GM21786 (cell line): Measurements from ENCODE around the gene LBP.
"Not testable (repeated sequence)": the region's sequence is repeated elsewhere in the genome, so short reads cannot be mapped to it uniquely, and the experiment has no call there.

ENCODE experiments used
- ATAC-seq: cut with Tn5 transposase; IDR thresholded peaks from one replicate; pipeline ENCODE4 v1.9.1; 2021; ENCODE audit not compliant: unreplicated experiment

Gene LBP

GRCh38 chr20:38345643-38346042 is 639 bp upstream of the LBP start:
- no peak for ATAC-seq

GRCh38 chr20:38346741-38347140 is 459 bp downstream of the LBP start:
- ATAC-seq: no peak

DNA sequence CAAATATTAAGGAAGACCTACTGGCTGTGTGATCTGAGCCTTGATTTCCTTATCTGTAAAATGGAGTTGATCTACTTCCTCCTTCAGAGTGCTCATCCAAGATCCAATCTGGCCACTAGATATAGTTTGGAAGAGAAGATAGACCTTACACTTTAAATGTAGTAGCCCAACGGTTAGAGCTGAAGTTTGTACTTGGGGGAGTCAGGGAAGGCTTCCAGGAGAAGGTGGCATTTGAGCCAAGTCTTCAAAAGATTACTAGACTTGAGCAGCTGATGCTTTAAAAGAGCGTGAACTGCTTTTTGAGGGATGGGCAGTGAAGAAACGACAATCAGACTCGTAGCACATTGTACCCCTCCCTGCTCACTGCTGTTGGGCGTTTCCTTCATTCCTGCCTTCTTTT is 3.6 kb downstream of the LBP start:
- ATAC-seq: no peak

- ATAC-seq: no peak
These were observed 4.8 kb downstream of the LBP start for GRCh38 chr20:38350879-38351775.

- no peak for ATAC-seq
These were observed 7.0 kb downstream of the LBP start for GRCh38 chr20:38353316-38353715.

- ATAC-seq: no peak
These were observed 7.9 kb downstream of the LBP start for GRCh38 chr20:38354227-38354626.

DNA sequence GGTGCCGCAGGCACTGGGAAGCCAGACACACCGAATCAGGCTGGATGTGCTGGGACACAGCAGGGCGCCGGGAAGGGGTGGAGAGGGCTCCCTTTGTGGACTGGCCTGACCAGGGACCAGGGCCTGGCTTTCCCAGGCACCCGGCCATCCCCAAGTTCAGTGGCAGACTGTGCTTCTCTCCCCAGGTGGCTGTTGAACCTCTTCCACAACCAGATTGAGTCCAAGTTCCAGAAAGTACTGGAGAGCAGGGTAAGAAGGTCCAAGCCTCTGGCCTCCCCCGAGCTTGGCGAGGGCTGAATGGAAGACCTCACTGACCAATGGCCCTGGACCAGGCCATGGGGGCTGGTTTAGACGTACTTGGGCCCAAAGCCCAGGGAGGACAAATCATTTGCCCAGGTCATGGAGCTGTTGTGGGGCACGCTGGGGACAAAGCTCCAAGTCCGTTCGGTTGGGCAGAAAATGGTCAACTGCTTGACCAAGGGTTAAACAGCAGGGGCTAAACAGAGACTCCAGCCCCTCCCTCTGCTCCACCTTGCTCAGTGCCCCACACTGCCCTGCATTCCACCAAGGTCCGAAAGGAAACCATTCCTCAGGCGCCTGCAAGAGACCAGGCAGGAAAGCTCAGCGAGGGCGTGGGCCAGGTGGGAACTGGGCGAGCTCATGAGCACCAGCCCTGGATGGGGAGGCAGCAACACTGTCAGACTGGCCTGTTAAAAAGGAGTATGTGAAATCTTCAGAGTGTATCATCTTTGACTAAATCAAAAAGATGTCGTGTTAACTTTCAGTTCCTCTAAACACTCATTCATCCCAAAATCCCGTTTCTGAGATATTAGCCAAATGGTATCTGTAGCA is 9.1 kb downstream of the LBP start:
- ATAC-seq: no peak

GRCh38 chr20:38357653-38358207 is 11.4 kb downstream of the LBP start:
- no peak for ATAC-seq

DNA sequence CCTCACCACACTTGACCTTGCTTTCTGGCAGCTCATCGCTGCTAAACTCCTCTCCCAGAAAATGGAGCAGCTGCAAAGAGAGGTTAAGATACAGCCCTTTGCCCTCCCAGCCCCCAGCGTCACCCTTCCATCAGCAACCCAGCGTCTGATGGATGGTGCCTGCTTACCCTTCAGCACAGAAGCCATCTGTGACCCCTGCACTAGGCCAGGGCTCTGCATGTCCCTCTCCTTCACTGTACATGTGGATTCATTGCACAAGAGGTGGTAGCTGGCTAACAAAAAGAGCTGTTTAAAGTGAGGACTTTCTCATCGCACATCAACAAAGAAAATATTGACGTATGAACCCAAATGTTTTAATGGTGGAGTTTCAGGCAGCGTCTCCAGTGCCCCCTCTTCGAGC is 12.3 kb downstream of the LBP start:
- ATAC-seq: no peak

DNA sequence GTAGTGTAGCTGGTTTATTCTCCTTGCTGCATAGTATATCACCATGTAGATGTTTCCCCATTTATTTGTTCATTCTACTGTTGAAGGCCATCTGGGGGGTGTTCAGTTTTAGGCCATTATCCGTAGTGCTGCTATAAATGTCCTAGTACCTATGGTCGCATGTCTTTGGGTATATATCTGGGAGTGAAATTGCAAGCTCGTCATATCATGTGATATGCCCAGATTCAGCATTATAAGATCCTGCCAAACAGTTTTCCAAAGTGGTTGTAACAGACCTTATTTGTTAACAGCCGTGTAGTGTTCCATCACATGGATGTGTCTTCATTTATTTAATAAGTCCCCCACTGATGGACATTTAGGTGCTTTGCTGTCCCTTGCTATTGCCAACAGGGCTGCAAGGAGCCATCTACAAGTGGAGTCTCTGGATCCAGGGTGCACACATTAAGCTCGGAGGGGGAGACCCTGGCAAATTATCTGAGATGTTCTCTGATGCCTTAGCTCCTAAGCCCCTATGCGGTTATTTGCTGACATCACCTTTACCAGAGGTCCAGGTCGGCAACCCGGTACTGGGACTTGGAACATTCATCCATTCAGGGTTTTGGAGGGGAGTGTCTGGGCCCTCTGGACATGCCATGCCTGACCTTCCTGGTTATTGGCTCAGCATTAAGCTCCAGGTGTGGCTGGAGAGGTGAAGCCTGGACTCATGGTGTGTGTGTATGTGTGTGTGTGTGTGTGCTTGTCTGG is 16.9 kb downstream of the LBP start:
- no peak for ATAC-seq

DNA sequence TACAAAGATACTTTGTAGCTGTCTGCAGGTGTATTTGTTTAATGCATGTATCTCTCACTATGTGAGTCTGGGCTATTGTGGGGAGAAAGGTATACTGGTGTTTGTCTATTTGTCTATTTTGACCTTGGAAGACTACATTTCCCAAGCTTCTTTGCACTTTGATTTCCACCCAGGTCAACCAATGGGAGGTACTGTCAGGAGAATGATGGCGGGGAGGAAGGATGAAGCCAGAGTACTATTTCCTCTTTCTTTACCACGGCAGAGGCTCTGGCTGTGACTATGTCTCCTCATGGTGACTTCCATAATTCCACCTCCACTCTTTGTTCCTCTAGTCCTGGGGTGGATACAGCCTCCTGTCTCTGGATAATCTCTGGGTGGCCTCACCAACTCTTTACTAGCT is 23.1 kb downstream of the LBP start:
- ATAC-seq: no peak

- ATAC-seq: no peak
These were observed 26.5 kb downstream of the LBP start for GRCh38 chr20:38372806-38373205.

DNA sequence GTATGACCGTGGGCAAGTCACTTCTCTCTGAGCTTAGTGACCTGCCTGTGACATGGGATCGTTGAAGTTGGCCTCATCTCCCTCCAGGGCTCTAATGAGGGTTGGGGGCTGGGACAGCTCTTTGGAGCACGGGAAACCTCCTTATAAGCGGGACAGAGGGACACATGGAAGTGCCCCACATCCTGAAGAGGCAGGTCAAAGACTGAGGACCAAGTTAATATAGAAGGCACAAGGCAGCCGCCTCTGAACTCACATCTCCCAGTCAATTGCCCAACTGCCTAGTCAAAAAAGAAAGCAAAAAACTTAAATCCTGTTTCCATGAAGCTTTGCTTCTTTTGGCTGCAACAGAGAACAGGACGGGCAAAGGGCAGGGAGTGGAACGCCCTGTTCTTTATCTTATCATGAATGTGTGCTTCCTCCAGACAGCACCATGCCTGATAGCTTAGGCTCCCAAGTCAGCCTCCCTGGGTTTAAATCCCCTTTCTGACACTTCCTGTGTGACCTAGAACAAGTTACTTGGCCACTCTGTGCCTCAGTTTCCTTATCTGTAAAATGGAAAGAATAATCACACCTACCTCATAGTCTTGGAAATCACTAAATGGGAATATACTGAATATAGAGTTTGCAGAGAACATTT is 27.1 kb downstream of the LBP start:
- ATAC-seq: no peak

DNA sequence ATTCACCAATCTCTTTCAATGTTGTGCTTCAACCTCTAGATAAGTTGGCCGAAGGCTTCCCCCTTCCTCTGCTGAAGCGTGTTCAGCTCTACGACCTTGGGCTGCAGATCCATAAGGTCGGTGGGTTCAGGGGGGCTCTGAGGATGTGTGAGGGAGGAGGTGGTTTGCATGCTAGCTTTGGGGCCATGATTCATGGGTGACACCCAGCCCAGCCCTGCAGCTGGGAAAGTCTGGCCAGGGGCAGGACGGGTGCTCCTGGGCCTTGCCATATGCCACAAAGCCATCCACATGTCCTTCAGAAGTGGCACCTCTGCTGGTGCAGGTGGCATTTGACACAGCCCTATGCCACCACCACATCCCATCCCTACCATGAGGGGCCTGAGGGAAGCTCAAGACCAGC is 27.6 kb downstream of the LBP start:
- no peak for ATAC-seq

DNA sequence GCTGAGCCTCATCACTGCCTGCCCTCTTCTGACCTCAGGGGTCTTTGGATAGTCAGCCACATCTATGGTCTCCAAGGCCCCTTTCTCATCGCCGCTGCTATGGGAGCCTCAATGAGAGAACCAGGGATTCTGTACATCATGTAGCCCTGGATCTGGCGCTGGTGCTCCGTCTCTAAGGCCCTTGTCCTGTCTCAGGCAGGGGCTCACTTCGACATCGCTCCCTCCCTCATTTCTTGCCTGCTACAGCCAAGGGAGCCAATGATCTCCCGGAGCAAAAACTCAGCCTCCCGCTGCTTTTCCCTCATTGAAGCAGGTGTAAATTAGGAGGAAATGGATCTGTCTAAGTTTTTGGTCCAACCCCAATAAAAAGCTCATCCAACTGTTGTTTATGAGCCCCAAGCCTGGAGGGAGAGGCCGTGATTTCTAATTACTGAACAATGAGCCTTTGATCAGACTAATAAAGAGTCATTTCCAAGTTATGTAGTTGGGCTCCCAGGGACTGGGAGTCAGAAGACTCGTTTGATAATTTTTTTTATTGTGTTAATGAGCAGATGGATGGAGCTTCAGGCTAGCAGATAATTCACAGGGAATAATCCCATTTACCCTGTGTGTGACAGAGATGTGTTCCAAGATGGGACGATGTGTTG is 30.9 kb downstream of the LBP start:
- ATAC-seq: no peak

- not testable (repeated sequence) for ATAC-seq
These were observed 31.6 kb downstream of the LBP start for GRCh38 chr20:38377838-38378237.

DNA sequence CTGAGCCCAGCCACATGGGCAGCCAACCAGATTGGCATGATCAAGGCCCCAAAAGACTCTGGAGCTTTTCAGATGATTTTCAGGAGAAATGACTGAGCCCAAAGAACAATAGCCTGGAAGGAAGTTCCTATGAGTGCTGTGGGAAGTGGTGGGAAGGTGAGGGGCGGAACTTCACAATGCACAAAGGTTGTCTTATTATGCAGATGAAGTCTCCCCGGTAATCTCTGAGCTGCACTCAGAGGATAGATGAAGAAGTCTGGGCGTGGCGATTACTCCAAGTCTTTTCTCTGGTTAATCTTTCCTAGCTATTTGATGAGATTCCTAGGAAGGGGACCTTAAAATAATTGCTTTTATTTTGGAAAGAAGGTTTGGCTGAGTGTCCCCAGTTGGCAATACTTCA is 36.9 kb downstream of the LBP start:
- ATAC-seq: no peak

DNA sequence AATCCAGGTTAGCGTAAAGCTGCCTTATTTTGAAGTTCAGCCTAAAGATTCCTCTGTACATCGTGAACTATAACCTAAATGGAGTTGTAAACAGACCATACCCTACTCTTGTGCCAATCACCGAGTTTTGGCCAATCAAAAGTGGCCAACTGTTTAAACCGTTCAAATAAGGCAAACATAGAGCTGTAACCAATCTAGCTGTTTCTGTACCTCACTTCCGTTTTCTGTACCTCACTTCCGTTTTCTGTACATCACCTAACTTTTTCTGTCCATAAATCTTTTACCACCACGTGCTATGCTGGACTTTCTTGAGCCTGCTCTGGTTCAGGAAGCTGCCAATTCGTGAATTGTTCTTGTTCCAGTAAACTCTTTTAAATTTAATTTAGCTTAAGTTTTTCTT is 39.7 kb downstream of the LBP start:
- no peak for ATAC-seq

DNA sequence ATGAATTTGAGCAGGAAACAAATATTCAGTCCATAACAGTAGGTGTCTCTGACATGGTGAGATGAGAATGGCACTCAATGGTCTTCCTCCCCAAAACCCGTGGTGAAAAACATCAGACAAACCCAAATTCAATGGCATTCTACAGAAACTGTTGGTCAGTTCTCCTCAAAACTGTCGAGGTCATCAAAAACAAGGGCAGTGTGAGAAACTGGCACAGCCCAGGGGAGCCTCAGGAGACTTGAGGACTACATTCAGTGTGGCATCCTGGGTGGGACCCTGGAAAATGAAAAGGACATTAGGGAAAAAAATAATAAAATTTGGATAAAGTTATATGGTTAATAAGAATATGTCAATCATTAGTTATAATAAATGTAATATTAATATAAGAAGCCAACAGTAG is 40.6 kb downstream of the LBP start:
- no peak for ATAC-seq

DNA sequence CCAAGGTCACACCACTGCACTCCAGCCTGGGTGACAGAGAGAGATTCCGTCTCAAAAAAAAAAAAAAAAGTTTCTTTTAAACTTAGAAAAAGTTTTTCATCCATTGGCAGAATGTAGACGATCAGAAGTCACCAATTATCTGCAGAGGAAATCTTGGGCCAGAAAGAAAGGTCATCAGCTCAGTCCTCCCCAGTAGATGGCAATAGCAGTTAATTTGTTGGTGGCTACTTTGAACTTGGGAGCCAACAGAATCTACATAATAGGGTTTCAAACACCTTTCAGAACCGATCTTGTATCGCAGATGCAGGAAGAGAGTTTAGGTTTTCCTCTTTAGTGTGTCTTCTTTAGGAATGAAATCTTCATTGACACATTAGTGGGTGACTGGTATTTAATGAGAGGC is 41.7 kb downstream of the LBP start:
- no peak for ATAC-seq
